ENCODE measurements around the gene MAPKAPK2.
A peak's percentile ranks its signal among the peaks of the same experiment; 100 is the strongest.

Gene MAPKAPK2

GRCh38 chr1:206657751-206658150, 27.0 kb upstream of the MAPKAPK2 start:
- Histone ChIP-seq H3K9me3 (replicated peaks; ENCODE audit: insufficient read depth, low read length) (no peaks in the 10 kb centered on the region), H2AFZ (ENCODE audit: low read length) (peak overlapping the region; percentile 65; the same call in 1 of the 2 replicates), H4K20me1 (ENCODE audit: insufficient read depth, low read length) (no peaks in the 10 kb centered on the region), H3K27ac (ENCODE audit: low read length) (no peak overlapping the region), H3K4me1 (ENCODE audit: low read length) (peaks cover 12% of the 10 kb centered on the region), H3F3A (ENCODE audit: insufficient read depth, low read length) (no peaks in the 10 kb centered on the region), H3K79me2 (ENCODE audit: low read length) (no peaks in the 10 kb centered on the region), H3K27me3 (replicated peaks; ENCODE audit: insufficient read depth, low read length) (0 out of 2 replicates have a peak, but pooled peaks cover 4% of the 10 kb centered on the region), H3K9me2 (replicated peaks; ENCODE audit: insufficient read depth, low read length) (no peaks in the 10 kb centered on the region), H3K4me2 (ENCODE audit: low read depth, low read length) (peak overlapping the region; percentile 63), H3K4me3 (ENCODE audit: low read length) (0 out of 2 replicates have a peak overlapping the region, but pooled peaks have one; percentile 36), H3K9ac (ENCODE audit: low read length) (0 out of 2 replicates have a peak overlapping the region, but pooled peaks have one; percentile 8), H3K36me3 (replicated peaks; ENCODE audit: insufficient read depth, low read length) (no peaks in the 10 kb centered on the region)
- no peak for DNase-seq
- TF ChIP-seq CTCF (IDR thresholded peaks at IDR 0.05; ENCODE audit: low read length), result no peak
- TF ChIP-seq EZH2phosphoT487 (IDR thresholded peaks at IDR 0.05; ENCODE audit: low read length), result no peak
- TF ChIP-seq EZH2 (optimal IDR thresholded peaks at IDR 0.05; ENCODE audit: low read depth, low read length), result no peak

GRCh38 chr1:206658264-206658980, 26.3 kb upstream of the MAPKAPK2 start:
- Histone ChIP-seq H3K4me2 (ENCODE audit: low read depth, low read length) (peak overlapping the region; percentile 63), H3K4me1 (ENCODE audit: low read length) (peaks cover 12% of the 10 kb centered on the region), H2AFZ (ENCODE audit: low read length) (peak overlapping the region; percentile 65), H3K9me2 (replicated peaks; ENCODE audit: insufficient read depth, low read length) (no peaks in the 10 kb centered on the region), H3F3A (ENCODE audit: insufficient read depth, low read length) (no peaks in the 10 kb centered on the region), H3K9ac (ENCODE audit: low read length) (peak overlapping the region; percentile 8; the same call in 1 of the 2 replicates), H3K36me3 (replicated peaks; ENCODE audit: insufficient read depth, low read length) (no peaks in the 10 kb centered on the region), H4K20me1 (ENCODE audit: insufficient read depth, low read length) (no peaks in the 10 kb centered on the region), H3K27ac (ENCODE audit: low read length) (no peak overlapping the region), H3K27me3 (replicated peaks; ENCODE audit: insufficient read depth, low read length) (0 out of 2 replicates have a peak, but pooled peaks cover 7% of the 10 kb centered on the region), H3K9me3 (replicated peaks; ENCODE audit: insufficient read depth, low read length) (no peaks in the 10 kb centered on the region), H3K79me2 (ENCODE audit: low read length) (no peaks in the 10 kb centered on the region), H3K4me3 (ENCODE audit: low read length) (peak overlapping the region; percentile 36)
- peak; percentile 54 for DNase-seq
- TF ChIP-seq EZH2 (optimal IDR thresholded peaks at IDR 0.05; ENCODE audit: low read depth, low read length) (no peak), CTCF (IDR thresholded peaks at IDR 0.05; ENCODE audit: low read length) (peak; percentile 100)

GRCh38 chr1:206658981-206659273, 25.8 kb upstream of the MAPKAPK2 start:
- no peak overlapping the region for H3K27ac ChIP-seq (ENCODE audit: low read length)
- no peaks in the 10 kb centered on the region for H3K9me2 ChIP-seq (replicated peaks; ENCODE audit: insufficient read depth, low read length)
- H3K4me1 ChIP-seq (ENCODE audit: low read length), result peaks cover 15% of the 10 kb centered on the region
- no peak for TF ChIP-seq EZH2phosphoT487 (IDR thresholded peaks at IDR 0.05; ENCODE audit: low read length)
- TF ChIP-seq EZH2 (optimal IDR thresholded peaks at IDR 0.05; ENCODE audit: low read depth, low read length), result no peak
- TF ChIP-seq CTCF (IDR thresholded peaks at IDR 0.05; ENCODE audit: low read length), result no peak
- no peaks in the 10 kb centered on the region for H3K79me2 ChIP-seq (ENCODE audit: low read length)
- H3K4me3 ChIP-seq (ENCODE audit: low read length), result no peak overlapping the region
- no peak for DNase-seq
- 0 out of 2 replicates have a peak, but pooled peaks cover 11% of the 10 kb centered on the region for H3K27me3 ChIP-seq (replicated peaks; ENCODE audit: insufficient read depth, low read length)
- no peak overlapping the region for H3K9ac ChIP-seq (ENCODE audit: low read length)
- H3K9me3 ChIP-seq (replicated peaks; ENCODE audit: insufficient read depth, low read length), result no peaks in the 10 kb centered on the region
- peak overlapping the region; percentile 63; the same call in 1 of the 2 replicates for H3K4me2 ChIP-seq (ENCODE audit: low read depth, low read length)
- H2AFZ ChIP-seq (ENCODE audit: low read length), result 0 out of 2 replicates have a peak overlapping the region, but pooled peaks have one; percentile 8
- no peaks in the 10 kb centered on the region for H3K36me3 ChIP-seq (replicated peaks; ENCODE audit: insufficient read depth, low read length)
- no peaks in the 10 kb centered on the region for H4K20me1 ChIP-seq (ENCODE audit: insufficient read depth, low read length)
- no peaks in the 10 kb centered on the region for H3F3A ChIP-seq (ENCODE audit: insufficient read depth, low read length)

Measured in MM.1S (cell line).